HuH-7.5 (cell line): ENCODE data around the gene MT1H.
"Not testable (repeated sequence)": the region's sequence is repeated elsewhere in the genome, so short reads cannot be mapped to it uniquely, and the experiment has no call there.

Experiments
- DNase-seq: peaks from one replicate; pipeline ENCODE4 v3.0.0; 2011; ENCODE audit warnings: low spot score

MT1H gene

DNA sequence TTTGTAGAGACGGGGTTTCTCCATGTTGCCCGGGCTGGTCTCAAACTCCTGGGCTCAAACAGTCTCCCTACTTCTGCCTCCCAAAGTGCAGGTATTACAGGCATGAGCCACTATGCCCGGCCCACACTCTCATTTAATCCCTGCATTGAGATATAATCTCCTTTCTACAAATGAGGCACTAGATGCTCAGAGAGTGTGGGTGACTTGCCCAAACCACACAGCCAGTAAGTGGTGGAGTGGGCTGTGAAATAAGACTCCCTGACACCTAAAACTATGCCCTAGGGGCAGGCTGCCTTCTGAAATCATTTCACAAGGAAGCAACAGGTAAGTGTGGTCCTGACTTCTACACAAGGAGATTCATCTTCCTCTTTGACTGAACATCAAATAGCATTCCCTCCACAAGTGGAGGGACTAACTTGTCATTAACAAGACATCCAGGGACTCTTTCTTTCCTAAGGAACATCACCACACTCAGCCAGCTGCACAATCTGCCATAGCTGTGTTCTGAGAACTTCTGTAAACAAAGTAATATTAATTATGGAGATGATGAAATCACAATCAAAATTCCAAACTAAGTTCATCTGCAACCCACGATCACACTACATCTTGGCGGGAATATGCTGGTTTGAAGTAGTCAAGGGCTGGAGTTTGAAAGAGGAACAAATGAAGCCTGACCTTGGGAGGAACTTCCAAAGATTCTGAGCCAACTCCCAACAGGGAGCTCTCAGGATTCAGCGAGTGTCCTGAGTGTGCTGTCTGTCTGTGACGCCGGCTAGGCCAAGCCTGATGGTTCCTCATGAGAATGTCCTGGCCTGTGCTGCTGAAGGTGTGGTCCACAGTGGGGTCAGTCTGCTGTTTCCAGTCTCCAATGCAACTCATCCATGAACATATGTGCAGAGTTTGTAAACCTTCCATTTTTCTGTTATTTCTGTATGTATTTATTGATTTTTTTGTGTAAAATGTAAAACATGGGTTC lies 4.0 kb upstream of the MT1H start:
- DNase-seq, result not testable (repeated sequence)

DNA sequence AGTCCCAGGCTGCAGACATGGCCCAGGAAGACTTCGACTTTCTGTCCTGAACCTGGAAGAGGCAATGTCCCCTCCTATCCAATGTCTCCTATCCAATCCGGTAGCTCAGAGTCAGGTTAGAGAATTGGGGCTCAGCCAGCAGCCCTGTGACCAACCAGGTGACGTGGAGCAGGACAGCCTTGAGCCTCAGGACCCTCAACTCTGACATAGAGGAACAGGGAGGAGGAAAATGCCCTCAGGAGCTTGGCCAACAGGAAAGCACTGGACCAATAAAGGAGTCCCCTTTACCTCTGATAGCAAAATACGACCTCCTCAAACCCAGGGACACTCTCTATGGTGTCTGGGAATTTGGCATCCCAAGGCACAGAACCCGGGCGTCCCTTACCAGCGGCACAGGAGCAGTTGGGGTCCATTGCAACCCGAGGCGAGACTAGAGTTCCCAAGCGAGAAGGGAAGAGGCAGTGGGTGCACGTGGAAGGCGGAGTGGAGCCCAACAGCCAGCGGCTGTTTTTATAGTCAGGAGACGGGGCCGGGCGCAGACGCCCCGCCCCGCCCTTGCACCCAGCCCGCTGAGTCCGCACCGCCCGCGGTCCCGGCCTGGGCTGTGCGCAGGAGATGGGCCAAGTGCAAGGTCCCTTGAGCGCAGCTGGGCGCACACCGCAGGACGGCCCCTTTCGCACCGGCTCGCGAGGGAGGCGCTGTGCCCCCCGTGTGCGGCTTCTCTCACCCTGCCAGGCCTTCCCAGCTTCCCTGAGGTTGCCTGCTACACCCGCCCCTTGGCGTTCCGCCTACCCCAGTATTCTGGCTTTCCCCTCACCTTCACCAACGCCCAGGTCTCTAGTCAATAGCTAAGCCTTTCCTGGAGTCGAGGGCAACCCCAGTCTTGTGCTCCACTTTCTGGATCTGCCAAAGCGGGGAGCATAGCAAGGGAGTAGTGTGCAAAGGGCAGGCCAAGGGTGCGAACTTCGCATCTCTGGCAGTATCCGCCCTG lies 1.7 kb upstream of the MT1H start, which contains the start of gene MT1G:
Gene MT1G, minus strand, starts transcription at position 485 of the 991 bp plus-strand sequence. Its CDS starts 72 bp downstream, at position 413.
- DNase-seq, result no peak

DNA sequence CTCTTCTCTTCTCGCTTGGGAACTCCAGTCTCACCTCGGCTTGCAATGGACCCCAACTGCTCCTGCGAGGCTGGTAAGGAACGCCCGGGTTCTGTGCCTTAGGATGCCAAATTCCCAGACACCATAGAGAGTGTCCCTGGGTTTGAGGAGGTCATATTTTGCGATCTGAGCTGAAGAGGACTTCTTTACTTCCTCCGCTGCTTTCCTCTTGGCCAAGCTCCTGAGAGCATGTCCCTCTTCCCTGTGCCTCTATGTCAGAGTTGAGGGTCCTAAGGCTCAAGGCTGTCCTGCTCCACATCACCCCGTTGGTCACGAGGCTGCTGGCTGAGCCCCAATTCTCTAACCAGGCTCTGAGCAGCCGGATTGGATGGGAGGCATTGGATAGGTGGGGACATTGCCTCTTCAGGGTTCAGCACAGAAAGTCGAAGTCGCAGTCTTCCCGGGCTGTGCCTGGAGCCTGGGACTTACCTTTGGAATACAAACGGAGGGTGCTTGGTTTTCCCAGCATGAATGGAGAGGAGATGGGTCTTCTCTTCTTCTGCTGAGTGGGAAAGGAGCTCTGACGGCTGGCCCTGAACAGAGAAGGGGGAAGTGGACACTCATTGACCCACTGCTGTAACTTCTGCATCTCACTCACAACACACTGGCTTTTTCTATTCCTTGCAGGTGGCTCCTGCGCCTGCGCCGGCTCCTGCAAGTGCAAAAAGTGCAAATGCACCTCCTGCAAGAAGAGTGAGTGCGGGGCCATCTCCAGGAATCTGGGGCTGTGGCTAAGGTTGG lies 416 bp downstream of the MT1H start:
- no peak for DNase-seq

DNA sequence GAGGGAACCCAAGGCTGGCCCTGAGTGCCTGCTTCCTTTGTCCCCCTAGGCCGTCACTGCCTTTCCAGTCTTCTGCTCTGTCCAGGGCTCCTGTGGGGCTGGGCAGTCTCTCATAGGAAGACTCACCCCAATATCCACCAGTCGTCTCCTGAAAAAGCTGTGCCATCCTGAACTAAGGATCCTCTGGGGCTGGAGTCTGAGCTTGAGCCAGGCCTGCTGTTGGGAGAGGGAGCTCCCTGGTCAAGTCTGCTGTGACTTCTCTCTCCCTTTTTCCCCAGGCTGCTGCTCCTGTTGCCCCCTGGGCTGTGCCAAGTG lies 963 bp downstream of the MT1H start:
- DNase-seq, result no peak

DNA sequence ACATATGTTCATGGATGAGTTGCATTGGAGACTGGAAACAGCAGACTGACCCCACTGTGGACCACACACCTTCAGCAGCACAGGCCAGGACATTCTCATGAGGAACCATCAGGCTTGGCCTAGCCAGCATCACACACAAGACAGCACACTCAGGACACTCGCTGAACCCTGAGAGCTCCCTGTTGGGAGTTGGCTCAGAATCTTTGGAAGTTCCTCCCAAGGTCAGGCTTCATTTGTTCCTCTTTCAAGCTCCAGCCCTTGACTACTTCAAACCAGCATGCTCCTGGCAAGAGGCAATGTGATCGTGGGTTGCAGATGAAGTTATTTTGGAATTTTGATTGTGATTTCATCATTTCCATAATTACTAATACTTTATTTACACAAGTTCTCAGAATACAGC lies 2.1 kb downstream of the MT1H start:
- DNase-seq, result not testable (repeated sequence)

DNA sequence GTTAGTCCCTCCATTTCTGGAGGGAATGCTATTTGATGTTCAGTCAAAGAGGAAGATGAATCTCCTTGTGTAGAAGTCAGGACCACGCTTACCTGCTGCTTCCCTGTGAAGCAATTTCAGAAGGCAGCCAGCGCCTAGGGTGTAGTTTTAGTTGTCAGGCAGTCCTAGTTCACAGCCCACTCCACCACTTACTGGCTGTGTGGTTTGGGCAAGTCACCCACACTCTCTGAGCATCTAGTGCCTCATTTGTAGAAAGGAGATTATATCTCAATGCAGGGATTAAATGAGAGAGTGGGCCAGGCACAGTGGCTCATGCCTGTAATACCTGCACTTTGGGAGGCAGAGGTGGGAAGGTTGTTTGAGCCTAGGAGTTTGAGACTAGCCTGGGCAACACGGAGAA lies 2.6 kb downstream of the MT1H start:
- not testable (repeated sequence) for DNase-seq

DNA sequence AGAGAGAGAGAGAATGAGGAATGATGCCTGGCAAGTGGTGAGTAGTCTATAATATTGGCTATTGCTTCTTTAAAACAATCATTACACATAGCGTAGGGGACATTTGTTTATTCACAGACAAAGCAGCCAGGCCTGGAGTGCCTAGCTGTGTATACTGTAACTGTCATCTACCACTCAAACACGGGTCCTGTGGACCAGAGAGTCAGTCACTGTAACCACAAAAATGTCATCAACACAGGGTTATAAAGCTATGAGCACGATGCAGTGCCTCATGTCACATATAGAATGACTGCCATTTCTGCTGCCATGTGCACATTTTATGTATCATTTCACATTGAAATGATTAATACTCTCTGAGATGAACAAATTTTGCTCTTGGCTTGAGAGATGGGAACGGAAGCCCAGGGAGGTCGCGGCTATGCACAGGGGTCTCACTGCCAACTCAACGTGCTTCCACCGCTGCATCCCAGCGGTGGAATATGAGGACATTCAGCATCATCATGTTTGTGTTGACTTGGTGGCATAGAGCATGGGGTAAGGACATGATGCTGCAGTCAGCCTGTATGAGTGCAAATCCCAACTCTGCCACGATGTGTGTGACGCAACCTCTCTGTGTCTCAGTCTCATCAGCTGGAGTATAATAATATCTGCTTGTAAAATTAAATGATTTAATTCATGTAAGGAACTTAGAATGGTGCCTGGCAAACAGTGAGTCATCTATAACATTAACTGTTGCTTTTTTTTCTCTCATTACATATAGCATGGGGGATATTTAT lies 3.3 kb downstream of the MT1H start:
- no peak for DNase-seq

DNA sequence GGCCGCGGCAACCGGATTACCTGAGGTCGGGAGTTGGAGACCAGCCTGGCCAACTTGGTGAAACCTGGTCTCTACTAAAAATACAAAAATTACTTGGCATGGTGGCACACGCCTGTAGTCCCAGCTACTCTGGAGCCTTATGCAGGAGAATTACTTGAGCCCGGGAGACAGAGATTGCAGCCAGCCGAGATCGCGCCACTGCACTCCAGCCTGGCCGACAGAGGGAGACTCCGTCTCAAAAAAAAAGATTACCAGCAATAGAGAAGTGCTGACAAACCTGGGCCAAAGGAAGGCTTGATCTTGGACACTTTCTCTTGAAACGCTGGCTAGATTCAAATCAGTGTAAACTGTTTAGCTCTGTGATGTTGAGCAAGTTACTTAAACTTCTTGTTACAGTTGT lies 4.3 kb downstream of the MT1H start:
- DNase-seq, result no peak

DNA sequence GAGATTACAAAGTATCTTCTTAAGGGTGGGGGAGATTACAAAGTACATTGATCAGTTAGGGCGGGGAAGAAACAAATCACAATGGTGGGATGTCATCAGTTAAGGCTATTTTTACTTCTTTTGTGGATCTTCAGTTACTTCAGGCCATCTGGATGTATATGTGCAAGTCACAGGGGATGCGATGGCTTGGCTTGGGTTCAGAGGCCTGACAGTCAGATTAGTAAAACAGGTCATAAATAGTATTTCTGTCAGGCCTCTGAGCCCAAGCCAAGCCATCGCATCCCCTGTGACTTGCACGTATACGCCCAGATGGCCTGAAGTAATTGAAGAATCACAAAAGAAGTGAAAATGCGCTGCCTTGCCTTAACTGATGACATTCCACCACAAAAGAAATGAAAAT lies 5.0 kb downstream of the MT1H start:
- not testable (repeated sequence) for DNase-seq

DNA sequence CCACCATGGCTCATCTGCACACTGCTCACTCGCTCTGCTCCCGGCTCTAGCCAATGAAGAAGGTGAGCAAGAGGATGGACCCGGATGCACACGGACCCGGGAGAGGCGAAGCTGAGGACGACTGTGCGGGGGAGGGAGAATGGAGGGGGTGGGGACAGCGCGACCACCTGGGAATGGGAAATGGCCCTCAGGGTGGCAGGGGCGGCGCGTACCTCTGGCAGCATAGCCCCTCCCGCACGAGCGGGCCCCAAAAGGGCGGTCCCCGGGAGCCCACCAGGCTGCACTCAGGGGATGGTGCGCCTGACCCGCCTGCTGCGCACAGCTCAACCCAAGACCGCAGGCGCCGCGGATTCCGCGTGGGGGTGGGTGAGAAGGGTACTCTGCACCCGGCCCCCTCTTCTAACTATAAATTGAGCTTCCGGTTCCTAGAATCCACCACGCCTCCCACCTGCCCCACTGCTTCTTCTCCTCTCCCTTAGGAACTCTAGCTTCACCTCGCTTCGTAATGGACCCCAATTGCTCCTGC lies 6.1 kb downstream of the MT1H start:
- no peak for DNase-seq

DNA sequence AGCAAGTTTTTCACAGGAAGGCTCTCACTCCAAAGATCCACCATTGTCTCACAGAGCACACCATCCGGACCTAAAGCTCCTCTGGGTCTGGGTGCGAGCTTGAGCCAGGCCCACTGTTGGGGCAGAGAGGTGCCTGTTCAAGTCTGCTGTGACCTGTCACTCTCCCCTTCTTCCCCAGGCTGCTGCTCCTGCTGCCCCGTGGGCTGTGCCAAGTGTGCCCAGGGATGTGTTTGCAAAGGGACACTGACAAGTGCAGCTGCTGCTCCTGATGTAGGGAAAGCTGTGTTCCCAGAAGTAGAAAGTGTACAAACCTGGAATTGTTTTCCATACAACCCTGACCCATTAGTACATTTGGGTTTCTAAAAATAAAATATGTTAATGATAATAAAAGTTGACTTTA lies 7.9 kb downstream of the MT1H start:
- no peak for DNase-seq

DNA sequence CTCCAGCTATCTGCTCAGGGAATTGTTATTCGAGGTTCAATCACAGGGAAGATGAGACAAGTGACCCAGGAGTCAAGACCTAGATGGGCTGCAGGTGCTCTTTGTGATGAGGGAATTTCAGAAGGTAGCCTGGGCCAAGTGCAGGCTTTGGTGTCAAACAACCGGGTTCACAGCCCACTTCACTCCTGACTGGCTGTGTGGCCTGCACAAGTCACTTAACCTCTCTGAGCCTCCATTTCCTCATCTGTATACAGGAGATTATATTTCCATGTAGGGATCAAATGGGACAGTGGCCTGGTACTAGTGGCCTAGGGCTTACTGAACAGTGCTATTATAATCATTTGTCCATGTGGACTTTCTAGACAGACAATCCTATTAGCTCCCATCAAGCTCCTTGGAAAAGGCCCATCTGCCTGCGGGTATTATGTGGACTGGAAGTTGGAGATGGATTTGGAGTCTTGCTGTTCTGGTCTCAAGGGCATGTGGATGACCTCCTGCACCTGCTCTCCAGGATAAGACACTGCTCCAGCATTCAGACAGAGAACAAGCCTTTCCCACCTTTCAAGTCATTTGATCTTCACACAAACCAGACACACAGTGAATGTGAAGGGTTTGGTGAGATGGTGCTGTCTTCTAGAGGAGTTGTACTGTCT lies 9.6 kb downstream of the MT1H start:
- no peak for DNase-seq

DNA sequence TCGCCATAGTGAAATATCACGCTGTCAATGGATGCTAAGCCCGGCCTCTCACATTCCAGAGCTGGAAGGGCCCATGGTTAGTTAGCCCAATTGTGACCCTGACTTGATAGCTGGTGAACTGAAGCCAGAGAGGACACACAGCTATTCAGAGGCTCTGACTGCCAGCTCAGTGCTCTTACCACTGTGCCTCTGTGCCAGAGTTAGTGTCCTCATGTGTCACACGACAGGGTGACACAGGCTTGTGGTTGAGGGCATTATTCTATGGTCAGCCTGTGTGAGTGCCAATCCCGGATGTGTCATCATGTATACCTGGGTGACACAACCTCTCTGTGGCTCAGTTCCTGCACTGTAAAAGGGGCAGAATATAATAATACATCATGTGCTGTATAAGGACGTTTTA lies 10.2 kb downstream of the MT1H start:
- no peak for DNase-seq

DNA sequence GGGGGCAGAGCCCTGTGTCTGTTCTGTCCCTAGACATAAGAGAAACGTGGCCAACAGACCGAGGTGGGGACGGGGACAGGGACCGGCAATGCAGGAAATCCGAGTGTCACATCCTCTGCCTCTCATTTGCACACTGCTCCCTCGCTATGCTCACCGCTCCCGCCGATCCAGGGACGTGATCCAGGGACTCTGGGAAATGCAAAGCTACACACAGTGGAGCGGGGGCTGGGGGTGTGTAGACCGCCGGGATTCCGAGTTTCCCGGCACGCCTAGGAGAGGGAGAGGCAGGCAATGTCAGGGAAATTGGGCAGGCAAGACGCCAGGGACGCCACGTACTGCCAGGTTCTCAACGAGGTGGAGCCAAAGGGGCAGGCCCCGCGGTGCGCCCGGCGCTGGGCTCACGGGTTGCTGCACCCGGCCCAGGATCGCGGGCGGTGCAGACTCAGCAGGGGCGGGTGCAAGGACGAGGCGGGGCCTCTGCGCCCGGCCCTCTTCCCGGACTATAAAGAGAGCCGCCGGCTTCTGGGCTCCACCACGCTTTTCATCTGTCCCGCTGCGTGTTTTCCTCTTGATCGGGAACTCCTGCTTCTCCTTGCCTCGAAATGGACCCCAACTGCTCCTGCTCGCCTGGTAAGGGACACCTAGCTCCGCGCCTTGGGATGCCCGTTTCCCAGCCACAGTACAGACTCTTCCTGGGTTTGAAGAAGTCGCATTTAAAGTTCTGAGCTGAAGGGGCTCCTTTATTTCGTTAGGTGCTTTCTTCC lies 12.5 kb downstream of the MT1H start, which contains the start of gene MT1X:
Gene MT1X, plus strand, starts transcription at position 532 of the 764 bp plus-strand sequence. Its CDS starts 71 bp downstream, at position 603.
- DNase-seq, result peak; percentile 72

DNA sequence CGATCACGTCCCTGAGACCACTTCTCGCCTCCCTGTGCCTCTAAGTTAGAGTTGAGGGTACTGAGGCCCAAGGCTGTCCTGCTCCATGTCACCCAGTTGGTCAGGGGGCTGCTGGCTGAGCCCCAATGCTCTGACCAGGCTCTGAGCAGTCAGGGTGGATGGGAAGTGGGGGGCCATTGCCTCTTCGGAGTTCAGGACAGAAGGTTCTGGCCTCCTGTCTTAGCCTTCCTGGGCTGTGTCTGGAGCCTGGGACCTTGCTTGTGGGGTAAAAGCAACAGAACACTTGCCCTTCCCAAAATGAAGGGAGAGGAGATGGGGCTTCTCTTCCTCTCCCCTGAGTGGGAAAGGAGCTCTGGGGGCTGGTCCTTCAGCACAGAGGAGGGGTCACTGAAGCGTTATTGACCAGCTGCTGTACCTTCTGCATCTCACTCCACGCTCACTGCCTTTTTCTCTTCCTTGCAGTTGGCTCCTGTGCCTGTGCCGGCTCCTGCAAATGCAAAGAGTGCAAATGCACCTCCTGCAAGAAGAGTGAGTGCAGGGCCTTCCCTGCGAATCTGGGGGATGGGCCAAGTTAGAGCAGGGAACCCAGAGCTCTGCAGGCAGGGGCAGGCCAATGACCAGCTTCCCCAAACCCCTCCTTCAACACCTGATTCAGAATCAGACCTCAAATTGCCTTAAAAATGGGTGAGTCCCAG lies 13.2 kb downstream of the MT1H start:
- DNase-seq, result no peak

DNA sequence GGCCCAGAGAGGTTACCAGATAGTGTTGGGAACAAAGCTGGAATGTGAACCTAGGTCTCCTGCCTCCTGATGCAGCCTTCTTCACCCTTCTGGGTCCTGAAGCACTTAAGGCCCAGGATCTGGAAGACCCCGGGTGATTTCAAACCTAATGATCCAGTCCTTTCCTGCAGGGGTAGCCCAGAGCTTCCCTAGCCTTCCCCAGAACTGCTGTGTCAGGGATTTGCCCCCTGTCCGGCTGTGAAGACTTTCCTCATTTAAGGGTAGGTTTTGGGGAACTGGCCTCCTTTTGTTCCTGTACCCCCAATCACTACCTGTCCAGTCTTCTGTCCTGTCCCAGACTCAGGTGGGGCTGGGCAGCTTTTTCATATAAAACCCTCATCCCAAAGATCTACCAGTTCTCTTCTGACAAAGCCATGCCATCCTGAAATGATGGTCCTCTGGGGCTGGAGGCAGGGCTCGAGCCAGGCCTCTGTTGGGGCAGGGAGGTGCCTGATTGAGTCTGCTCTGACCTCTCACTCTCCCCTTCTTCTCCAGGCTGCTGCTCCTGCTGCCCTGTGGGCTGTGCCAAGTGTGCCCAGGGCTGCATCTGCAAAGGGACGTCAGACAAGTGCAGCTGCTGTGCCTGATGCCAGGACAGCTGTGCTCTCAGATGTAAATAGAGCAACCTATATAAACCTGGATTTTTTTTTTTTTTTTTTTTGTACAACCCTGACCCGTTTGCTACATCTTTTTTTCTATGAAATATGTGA lies 14.0 kb downstream of the MT1H start:
- DNase-seq, result no peak

DNA sequence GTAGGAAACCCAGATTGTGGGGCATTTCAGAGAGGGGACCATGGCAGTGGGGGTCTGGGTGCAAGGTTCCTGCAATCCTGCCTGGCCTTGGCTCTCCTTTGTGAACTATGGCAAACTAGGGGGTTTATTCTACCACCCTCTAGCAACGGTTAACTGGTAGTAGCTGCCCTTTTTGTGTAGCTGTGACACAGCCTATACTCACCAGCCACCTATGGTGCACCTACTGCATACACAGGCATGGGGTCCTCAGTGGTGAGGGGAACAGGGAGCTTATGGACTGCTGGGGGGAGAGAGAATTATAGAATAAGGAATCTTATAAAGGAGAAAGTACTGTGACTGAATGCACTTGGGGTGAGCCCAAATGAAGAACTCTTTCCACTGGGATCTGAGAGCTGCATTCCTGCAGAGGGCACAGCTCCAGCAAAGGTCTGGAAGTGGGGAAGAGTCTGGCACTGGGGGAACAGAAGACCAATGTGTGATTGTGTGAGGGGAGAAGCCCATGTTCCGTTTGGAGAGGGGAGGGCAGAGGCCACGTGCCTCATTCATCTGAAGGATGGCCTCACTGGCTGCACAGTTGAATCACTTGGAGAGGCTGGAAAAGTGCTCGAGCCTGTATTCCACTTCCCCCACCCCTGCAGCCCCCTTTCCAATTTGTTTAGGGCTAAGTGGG lies 14.8 kb downstream of the MT1H start:
- no peak for DNase-seq
